ENCODE measurements around the gene CHPF2. TPM values are rescaled to one million over a fixed set of nuclear protein-coding genes. Genes with fewer than 3 reads are reported as not detected.

The CHPF2 gene
- total RNA-seq, 2 donors from 2014 or later = 40.2 to 72.9 TPM

GRCh38 chr7:151276666-151277590, 44.6 kb downstream of the CHPF2 start:
- Histone ChIP-seq H3K36me3 (no peaks in the 10 kb centered on the region), H3K27ac (peak overlapping the region; percentile 18 to 37), H3K9me3 (no peaks in the 10 kb centered on the region), H3K27me3 (replicated peaks; ENCODE audit: insufficient read depth) (no peaks in the 10 kb centered on the region), H3K4me1 (replicated peaks) (no peaks in the 10 kb centered on the region), H3K4me3 (peak overlapping the region; percentile 29 to 35)
- WGBS = 1% methylated on average over 42 of the region's 63 CpGs
- intact Hi-C loops (cut with DNase I) = no loop called here
- DNase-seq (ENCODE audit: low spot score) = peak; percentile 70
- TF ChIP-seq POLR2A (IDR thresholded peaks at IDR 0.05) = no peak
- peak; percentile 9 for TF ChIP-seq POLR2AphosphoS5 (IDR thresholded peaks at IDR 0.05)

GRCh38 chr7:151277631-151278030, 45.3 kb downstream of the CHPF2 start:
- no peaks in the 10 kb centered on the region for H3K4me1 ChIP-seq (replicated peaks)
- intact Hi-C loops (cut with DNase I) = no loop called here
- H3K27me3 ChIP-seq (replicated peaks; ENCODE audit: insufficient read depth) = no peaks in the 10 kb centered on the region
- no peaks in the 10 kb centered on the region for H3K9me3 ChIP-seq
- H3K4me3 ChIP-seq = peak overlapping the region in 1 of 2 donors; percentile 29
- 80% methylated on average over 8 of the region's 8 CpGs for WGBS
- no peak for DNase-seq (ENCODE audit: low spot score)
- H3K36me3 ChIP-seq = no peaks in the 10 kb centered on the region
- no peak for TF ChIP-seq POLR2A (IDR thresholded peaks at IDR 0.05)
- peak overlapping the region; percentile 18 to 37 for H3K27ac ChIP-seq

GRCh38 chr7:151278949-151279348, 46.7 kb downstream of the CHPF2 start:
- intact Hi-C loops (cut with DNase I) = no loop called here
- Histone ChIP-seq H3K27ac (no peak overlapping the region), H3K36me3 (no peaks in the 10 kb centered on the region), H3K4me1 (replicated peaks) (no peaks in the 10 kb centered on the region), H3K27me3 (replicated peaks; ENCODE audit: insufficient read depth) (no peaks in the 10 kb centered on the region), H3K9me3 (no peaks in the 10 kb centered on the region), H3K4me3 (no peak overlapping the region)
- no peak for TF ChIP-seq POLR2A (IDR thresholded peaks at IDR 0.05)
- no peak for TF ChIP-seq CTCF (IDR thresholded peaks at IDR 0.05)
- TF ChIP-seq POLR2AphosphoS5 (IDR thresholded peaks at IDR 0.05) = no peak
- 81% methylated on average over 12 of the region's 12 CpGs for WGBS
- no peak for DNase-seq (ENCODE audit: low spot score)

- H3K27ac ChIP-seq = no peak overlapping the region
- no peaks in the 10 kb centered on the region for H3K36me3 ChIP-seq
- no peak for TF ChIP-seq POLR2A (IDR thresholded peaks at IDR 0.05)
- TF ChIP-seq CTCF (IDR thresholded peaks at IDR 0.05) = no peak
- H3K4me1 ChIP-seq (replicated peaks) = no peaks in the 10 kb centered on the region
- 92% methylated on average over 5 of the region's 5 CpGs for WGBS
- no peaks in the 10 kb centered on the region for H3K27me3 ChIP-seq (replicated peaks; ENCODE audit: insufficient read depth)
- H3K4me3 ChIP-seq = no peak overlapping the region
- no peaks in the 10 kb centered on the region for H3K9me3 ChIP-seq
- DNase-seq (ENCODE audit: low spot score) = no peak
- intact Hi-C loops (cut with DNase I) = no loop called here
Measured at GRCh38 chr7:151279868-151280267, 47.6 kb downstream of the CHPF2 start.

GRCh38 chr7:151280388-151281019, 48.2 kb downstream of the CHPF2 start:
- Histone ChIP-seq H3K9me3 (no peaks in the 10 kb centered on the region), H3K36me3 (no peaks in the 10 kb centered on the region), H3K4me1 (replicated peaks) (no peaks in the 10 kb centered on the region), H3K4me3 (no peak overlapping the region), H3K27me3 (replicated peaks; ENCODE audit: insufficient read depth) (no peaks in the 10 kb centered on the region), H3K27ac (no peak overlapping the region)
- TF ChIP-seq CTCF (IDR thresholded peaks at IDR 0.05) = no peak
- no peak for TF ChIP-seq POLR2A (IDR thresholded peaks at IDR 0.05)
- TF ChIP-seq POLR2AphosphoS5 (IDR thresholded peaks at IDR 0.05) = no peak
- no peak for DNase-seq (ENCODE audit: low spot score)
- whole genome bisulfite sequencing = 95% methylated on average over 9 of the region's 9 CpGs
- intact Hi-C loops (cut with DNase I) = no loop called here

Measured in prostate gland (tissue), 2 donors.